T-cell (primary cell): ENCODE results near the gene SLC7A7. TPM values are rescaled to one million over a fixed set of nuclear protein-coding genes. Genes with fewer than 3 reads are reported as not detected.
"Not testable (repeated sequence)": the region's sequence is repeated elsewhere in the genome, so short reads cannot be mapped to it uniquely, and the experiment has no call there.

Source experiments
- ATAC-seq, 4 experiments: fragments of 200-7000 bp in 3 of 4; fragments of 150-1000 bp in 1 of 4; cut with Tn5 transposase; replicated peaks in 1 of 4; 1 replicate in 3 of 4; 2 replicates in 1 of 4; pipeline ENCODE4 v1.10.0; 2021; ENCODE audit warnings: moderate library complexity in 3 of 4, mild to moderate bottlenecking in 2 of 4, moderate number of reproducible peaks in 1 of 4
- CTCF ChIA-PET, 2 donors: fragments of 300-600 bp; sonication (Branson Sonifier 250); formaldehyde crosslinking; loops; one replicate each; lab custom pipeline; 2022; ENCODE audit warnings: antibody characterized with exemption in 2 of 2; lab: Charles Lee
- POLR2A ChIA-PET, 2 donors: fragments of 300-600 bp; sonication (Branson Sonifier 250); formaldehyde crosslinking; loops; one replicate each; lab custom pipeline; 2022; ENCODE audit warnings: antibody characterized with exemption in 2 of 2; lab: Charles Lee
- DNase-seq, 35 experiments: peaks; one replicate each; pipeline versions ENCODE4 v3.0.0 to v3.0.0-alpha.2; 2013 to 2023
- H3K27ac ChIP-seq: one replicate; pipeline ENCODE4 v1.5.1; 2013; ENCODE audit warnings: low read length
- H3K27me3 ChIP-seq, 2 experiments: replicated peaks in 1 of 2; 1 replicate in 1 of 2; 2 replicates in 1 of 2; pipeline versions ENCODE4 v1.6.1 to v1.7.0; 2013; ENCODE audit warnings: low read length in 1 of 2, mixed read lengths in 1 of 2; ENCODE audit not compliant: control insufficient read depth in 2 of 2, insufficient read depth in 2 of 2; ENCODE audit errors: extremely low read depth in 1 of 2
- H3K36me3 ChIP-seq, 2 donors: 1 replicate in 1 of 2; 2 replicates in 1 of 2; pipeline versions ENCODE4 v1.6.1 to v1.7.0; 2013; ENCODE audit warnings: low read length in 1 of 2; ENCODE audit not compliant: control insufficient read depth in 2 of 2, insufficient read depth in 1 of 2; ENCODE audit errors: extremely low read depth in 1 of 2
- H3K4me1 ChIP-seq, 2 experiments: 1 replicate in 1 of 2; 2 replicates in 1 of 2; pipeline versions ENCODE4 v1.6.1 to v1.7.0; 2013; ENCODE audit warnings: low read length in 2 of 2, mixed read lengths in 1 of 2; ENCODE audit not compliant: insufficient read depth in 2 of 2, control insufficient read depth in 1 of 2; ENCODE audit errors: extremely low read depth in 1 of 2
- H3K4me3 ChIP-seq, 2 donors: 1 replicate in 1 of 2; 2 replicates in 1 of 2; pipeline versions ENCODE4 v1.5.1 to v1.7.0; 2013; ENCODE audit warnings: mild to moderate bottlenecking in 2 of 2, low read length in 1 of 2, moderate library complexity in 1 of 2; ENCODE audit not compliant: control insufficient read depth in 1 of 2; ENCODE audit errors: extremely low read depth in 1 of 2
- H3K9me3 ChIP-seq: 2 replicates; pipeline ENCODE4 v1.7.0; 2013
- H3K27ac Mint-ChIP-seq, 2 donors: one replicate each; pipeline ENCODE4 v1.8.0; 2020 to 2021; ENCODE audit warnings: mild to moderate bottlenecking in 2 of 2, mixed read lengths in 2 of 2
- H3K27me3 Mint-ChIP-seq, 2 donors: one replicate each; pipeline ENCODE4 v1.8.0; 2021 to 2022; ENCODE audit warnings: mixed read lengths in 2 of 2
- H3K36me3 Mint-ChIP-seq: one replicate; pipeline ENCODE4 v1.8.0; 2021; ENCODE audit warnings: mixed read lengths
- H3K4me1 Mint-ChIP-seq, 3 donors: one replicate each; pipeline ENCODE4 v1.8.0; 2020 to 2022; ENCODE audit warnings: mixed read lengths in 3 of 3, mild to moderate bottlenecking in 1 of 3
- H3K4me3 Mint-ChIP-seq, 3 donors: one replicate each; pipeline ENCODE4 v1.8.0; 2020 to 2022; ENCODE audit warnings: mild to moderate bottlenecking in 3 of 3, mixed read lengths in 3 of 3, moderate library complexity in 3 of 3
- H3K9me3 Mint-ChIP-seq, 3 donors: one replicate each; pipeline ENCODE4 v1.8.0; 2020 to 2022; ENCODE audit warnings: mixed read lengths in 3 of 3
- WGBS: methylation state at CpG from one replicate; pipeline ENCODE4 v1.1.5; 2013; ENCODE audit warnings: missing lambda C conversion rate; ENCODE audit not compliant: insufficient coverage; 5-methylcytosine and 5-hydroxymethylcytosine counted together
- total RNA-seq, 35 experiments: library from RNA in 6 of 35; stranded (reverse) in 6 of 35; fragments of 120-200 nt in 1 of 35; gene quantifications; one replicate each; pipeline versions ENCODE4 v1.2.1 to v1.2.4 and lab custom pipeline; 2013 to 2026

The SLC7A7 gene
- total RNA-seq, 5 donors from 2014 or later (not counting 1 experiment from before 2014, with no cell fraction given), result 0.75 to 1.8 (median 0.98) TPM; not detected in 1

- ChIA-PET CTCF (no interaction called here), POLR2A (no interaction called here)
- Histone ChIP-seq H3K4me3 (no peak overlapping the region), H3K9me3 (no peaks in the 10 kb centered on the region), H3K27ac (no peak overlapping the region), H3K27me3 (no peaks in the 10 kb centered on the region), H3K4me1 (no peaks in the 10 kb centered on the region), H3K36me3 (no peaks in the 10 kb centered on the region)
- Mint-ChIP-seq H3K27ac (no peak overlapping the region), H3K27me3 (peaks cover 3% of the 10 kb centered on the region in 2 donors), H3K4me1 (peaks cover 0 to 2% (median 0%) of the 10 kb centered on the region in 3 donors), H3K9me3 (no peaks in the 10 kb centered on the region), H3K36me3 (peaks cover 6% of the 10 kb centered on the region), H3K4me3 (no peak overlapping the region)
- DNase-seq, result no peak
- ATAC-seq, result no peak
- WGBS, result no CpG with 5 or more reads among the region's 2 CpGs
Observed at GRCh38 chr14:22735096-22735495, 80.1 kb downstream of the SLC7A7 start.

GRCh38 chr14:22733829-22734228 lies 81.4 kb downstream of the SLC7A7 start:
- Histone ChIP-seq H3K4me3 (no peak overlapping the region), H3K27ac (no peak overlapping the region), H3K9me3 (no peaks in the 10 kb centered on the region), H3K36me3 (no peaks in the 10 kb centered on the region), H3K4me1 (no peaks in the 10 kb centered on the region), H3K27me3 (no peaks in the 10 kb centered on the region)
- Mint-ChIP-seq H3K36me3 (peaks cover 6% of the 10 kb centered on the region), H3K4me3 (no peak overlapping the region), H3K4me1 (peaks cover 0 to 2% (median 0%) of the 10 kb centered on the region in 3 donors), H3K27me3 (peaks cover 3% of the 10 kb centered on the region in 2 donors), H3K9me3 (no peaks in the 10 kb centered on the region), H3K27ac (no peak overlapping the region)
- POLR2A ChIA-PET, result interaction anchor here in 1 of 2 donors (0.5 kb wide), 2 partner anchors 14 to 31 kb away, joined by 3 to 4 read pairs; no protein-coding TSS in a partner anchor
- 65% methylated on average over 2 of the region's 2 CpGs for WGBS
- ATAC-seq, result no peak
- CTCF ChIA-PET, result interaction anchor here in 1 of 2 donors (0.6 kb wide), 1 partner anchor 145 kb away, joined by 3 read pairs; the partner anchor contains the start of gene DAD1
- DNase-seq, result no peak

DNA sequence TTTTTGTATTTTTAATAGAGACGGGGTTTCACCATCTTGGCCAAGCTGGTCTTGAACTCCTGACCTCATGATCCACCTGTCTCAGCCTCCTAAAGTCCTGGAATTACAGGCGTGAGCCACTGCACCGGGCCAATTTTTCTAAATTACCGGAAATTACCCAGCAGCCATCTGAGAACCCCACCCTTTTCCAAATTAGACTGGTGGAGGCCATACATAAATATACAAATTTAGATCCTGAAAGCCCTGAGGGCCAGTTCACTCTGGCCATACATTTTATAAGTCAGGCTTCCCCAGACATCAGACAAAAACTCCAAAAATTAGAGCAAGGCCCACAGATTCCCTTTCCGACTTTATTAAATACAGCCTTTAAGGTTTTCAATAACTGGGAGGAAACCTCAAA lies 83.2 kb downstream of the SLC7A7 start:
- 89% methylated on average over 4 of the region's 5 CpGs for WGBS
- ATAC-seq, H3K4me1 ChIP-seq, H3K27ac ChIP-seq, H3K36me3 ChIP-seq, H3K27me3 Mint-ChIP-seq, H3K27ac Mint-ChIP-seq, H3K9me3 ChIP-seq, H3K9me3 Mint-ChIP-seq, H3K27me3 ChIP-seq, POLR2A ChIA-PET, H3K4me3 ChIP-seq, H3K4me3 Mint-ChIP-seq, DNase-seq, H3K4me1 Mint-ChIP-seq, H3K36me3 Mint-ChIP-seq: not testable (repeated sequence)
- CTCF ChIA-PET, result interaction anchor here in 1 of 2 donors (0.6 to 1.0 kb wide), 2 partner anchors 141 to 197 kb away, joined by 3 read pairs; partner anchors contain the start of gene PRMT5

DNA sequence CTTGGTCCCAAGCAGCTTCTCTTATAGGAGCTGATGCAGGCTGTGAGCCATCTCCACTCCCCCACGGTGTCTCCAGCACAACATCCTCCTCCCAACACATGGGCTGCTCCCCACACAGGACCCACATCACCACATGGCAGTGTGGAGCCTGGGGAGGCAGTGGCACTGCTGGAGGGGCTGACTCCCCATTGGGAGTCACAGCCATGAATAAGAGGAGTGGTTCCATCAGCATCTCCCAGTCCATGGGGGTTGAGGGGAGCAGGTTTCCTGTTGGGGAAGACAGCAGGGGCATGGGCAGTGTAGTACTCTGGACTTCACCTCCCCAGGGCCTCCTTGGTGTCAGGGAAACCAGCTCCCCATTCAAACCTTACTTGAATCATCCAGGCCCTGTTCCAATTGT lies 89.2 kb downstream of the SLC7A7 start:
- H3K9me3 Mint-ChIP-seq, result peaks cover 0 to 3% (median 0%) of the 10 kb centered on the region in 3 donors
- H3K4me3 Mint-ChIP-seq, result no peak overlapping the region
- H3K27me3 Mint-ChIP-seq, result peaks cover 0 to 2% of the 10 kb centered on the region in 2 donors

GRCh38 chr14:22725374-22725773 lies 89.9 kb downstream of the SLC7A7 start:
- CTCF ChIA-PET, H3K9me3 ChIP-seq, H3K4me3 Mint-ChIP-seq, DNase-seq, H3K4me1 ChIP-seq, H3K27me3 Mint-ChIP-seq, H3K9me3 Mint-ChIP-seq, H3K4me3 ChIP-seq, ATAC-seq, POLR2A ChIA-PET, H3K27ac Mint-ChIP-seq, H3K4me1 Mint-ChIP-seq, H3K27ac ChIP-seq, H3K27me3 ChIP-seq, H3K36me3 Mint-ChIP-seq, H3K36me3 ChIP-seq: not testable (repeated sequence)
- no CpG with 5 or more reads among the region's 3 CpGs for WGBS

More for the DNA sequence above, 89.2 kb downstream of the SLC7A7 start:
- Histone ChIP-seq H3K27me3 (peaks cover 0 to 6% of the 10 kb centered on the region in 2 experiments), H3K4me1 (no peaks in the 10 kb centered on the region), H3K27ac (no peak overlapping the region), H3K9me3 (no peaks in the 10 kb centered on the region), H3K4me3 (no peak overlapping the region), H3K36me3 (no peaks in the 10 kb centered on the region)
- no peaks in the 10 kb centered on the region for H3K36me3 Mint-ChIP-seq
- H3K4me1 Mint-ChIP-seq, result no peaks in the 10 kb centered on the region
- ChIA-PET POLR2A (no interaction called here), CTCF (interaction anchor here in 1 of 2 donors (0.6 kb wide), 1 partner anchor 11 kb away, joined by 4 read pairs; no protein-coding TSS in a partner anchor)
- WGBS, result no CpG with 5 or more reads among the region's 1 CpG
- H3K27ac Mint-ChIP-seq, result no peak overlapping the region
- ATAC-seq, result no peak
- DNase-seq, result no peak

DNA sequence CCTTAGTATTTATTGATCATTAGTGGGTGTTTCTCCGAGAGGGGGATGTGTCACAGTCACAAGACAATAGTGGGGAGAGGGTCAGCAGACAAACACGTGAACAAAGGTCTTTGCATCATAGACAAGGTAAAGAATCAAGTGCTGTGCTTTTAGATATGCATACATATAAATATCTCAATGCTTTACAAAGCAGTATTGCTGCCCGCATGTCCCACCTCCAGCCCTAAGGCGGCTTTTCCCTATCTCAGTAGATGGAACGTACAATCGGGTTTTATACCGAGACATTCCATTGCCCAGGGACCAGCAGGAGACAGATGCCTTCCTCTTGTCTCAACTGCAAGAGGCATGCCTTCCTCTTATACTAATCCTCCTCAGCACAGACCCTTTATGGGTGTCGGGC lies 90.4 kb downstream of the SLC7A7 start:
- H3K36me3 ChIP-seq, POLR2A ChIA-PET, H3K9me3 ChIP-seq, H3K27ac Mint-ChIP-seq, CTCF ChIA-PET, H3K4me1 Mint-ChIP-seq, H3K27me3 ChIP-seq, H3K4me1 ChIP-seq, H3K27ac ChIP-seq, H3K36me3 Mint-ChIP-seq, H3K9me3 Mint-ChIP-seq, H3K4me3 ChIP-seq, DNase-seq, H3K4me3 Mint-ChIP-seq, ATAC-seq, H3K27me3 Mint-ChIP-seq: not testable (repeated sequence)
- no CpG with 5 or more reads among the region's 8 CpGs for WGBS
